K562 (cell line): ENCODE results near the gene CHERP. TPM values are rescaled to one million over a fixed set of nuclear protein-coding genes. Genes with fewer than 3 reads are reported as not detected.

Experiments
- BACH1 ChIP-seq: fragments of 200-800 bp; sonication (Bioruptor generic); IDR thresholded peaks from 2 replicates; pipeline ENCODE4 v1.6.1; 2016; ENCODE audit warnings: missing genetic modification characterization, missing compliant biosample characterization
- BRCA1 ChIP-seq, 2 experiments: fragments of 450-650 bp in 1 of 2; sonication (generic) in 1 of 2; formaldehyde crosslinking in 1 of 2; IDR thresholded peaks; 2 replicates each; pipeline versions ENCODE4 v1.5.0 to v1.6.1; 2017 to 2020; ENCODE audit warnings: mild to moderate bottlenecking in 1 of 2, missing genetic modification reagents in 1 of 2
- CBFA2T3 ChIP-seq: fragments of 450-650 bp; IDR thresholded peaks from 2 replicates; pipeline ENCODE4 v1.6.1; 2017
- CHD2 ChIP-seq: IDR thresholded peaks from 2 replicates; pipeline ENCODE4 v1.6.1; 2011; ENCODE audit warnings: low read depth, low read length
- FOXA1 ChIP-seq: fragments of 450-650 bp; IDR thresholded peaks from 2 replicates; pipeline ENCODE4 v1.6.1; 2016; ENCODE audit warnings: mild to moderate bottlenecking, borderline replicate concordance
- IRF2 ChIP-seq: sonication (generic); formaldehyde crosslinking; IDR thresholded peaks from 2 replicates; pipeline ENCODE4 v1.8.1; 2022; ENCODE audit warnings: mild to moderate bottlenecking, missing genetic modification reagents
- KHSRP ChIP-seq: fragments of 450-650 bp; IDR thresholded peaks from 2 replicates; pipeline ENCODE4 v1.6.1; 2017
- KLF13 ChIP-seq: fragments of 450-650 bp; IDR thresholded peaks from 2 replicates; pipeline ENCODE4 v1.6.1; 2016; ENCODE audit warnings: missing genetic modification characterization, low read depth, mild to moderate bottlenecking, missing compliant biosample characterization, moderate library complexity, borderline replicate concordance
- MBD2 ChIP-seq: sonication (generic); IDR thresholded peaks from 2 replicates; pipeline ENCODE4 v1.6.1; 2016; ENCODE audit warnings: low read depth, borderline replicate concordance
- MTA1 ChIP-seq: fragments of 450-650 bp; IDR thresholded peaks from 2 replicates; pipeline ENCODE4 v1.6.1; 2017; ENCODE audit warnings: borderline replicate concordance
- NR2C2 ChIP-seq, 2 experiments: fragments of 200-800 bp in 1 of 2; sonication (Bioruptor generic) in 1 of 2; sonication (generic) in 1 of 2; formaldehyde crosslinking in 1 of 2; IDR thresholded peaks; 2 replicates each; pipeline versions ENCODE4 v1.6.1 to v1.8.0; 2016 to 2022; ENCODE audit warnings: mild to moderate bottlenecking in 1 of 2, missing compliant biosample characterization in 1 of 2, missing genetic modification characterization in 1 of 2, missing genetic modification reagents in 1 of 2
- POLR2H ChIP-seq: IDR thresholded peaks from 2 replicates; pipeline ENCODE4 v1.6.1; 2016; ENCODE audit warnings: missing genetic modification characterization, low read depth, mild to moderate bottlenecking, control low read depth, missing compliant biosample characterization, moderate library complexity
- SAP30 ChIP-seq: fragments of 200-600 bp; sonication (generic); IDR thresholded peaks from 2 replicates; pipeline ENCODE4 v1.6.1; 2012; ENCODE audit warnings: borderline replicate concordance, low read depth, mild to moderate bottlenecking, moderate library complexity, low read length, control low read depth, inconsistent platforms; ENCODE audit not compliant: insufficient read depth, poor library complexity, severe bottlenecking
- SETDB1 ChIP-seq: IDR thresholded peaks from one replicate; pipeline ENCODE4 v1.6.1; 2012; ENCODE audit warnings: low read length, control low read depth, inconsistent platforms
- XRCC5 ChIP-seq: fragments of 200-400 bp; formaldehyde crosslinking; IDR thresholded peaks from 2 replicates; pipeline ENCODE4 v1.6.1; 2017; ENCODE audit warnings: low read depth, mild to moderate bottlenecking, low read length
- ZNF12 ChIP-seq: sonication (generic); formaldehyde crosslinking; IDR thresholded peaks from 2 replicates; pipeline ENCODE4 v1.4.0; 2020; ENCODE audit warnings: mild to moderate bottlenecking, missing genetic modification reagents
- ZNF197 ChIP-seq: fragments of 200-800 bp; sonication (Bioruptor generic); IDR thresholded peaks from 2 replicates; pipeline ENCODE4 v1.6.1; 2016; ENCODE audit warnings: low read depth, missing genetic modification characterization, missing compliant biosample characterization
- polyA plus RNA-seq, 8 experiments: library from polyadenylated mRNA; depleted of rRNA in 4 of 8; stranded (reverse) in 5 of 8; unstranded in 3 of 8; fragments of >200 nt; fragmentation: Nextera tagmentation in 2 of 8; fragmentation: Illumina TruSeq in 1 of 8; extraction: Ambion mirVana in 2 of 8; extraction: Trizol in 1 of 8; gene quantifications; 2 replicates each; pipeline versions ENCODE4 v1.2.1 to v1.2.3, GENCODE V29; 2011 to 2014; ENCODE audit warnings: inconsistent platforms in 1 of 8, missing spikeins in 1 of 8
- total RNA-seq, 7 experiments: library from RNA; depleted of rRNA in 6 of 7; stranded (reverse); fragments of >200 nt in 6 of 7; fragmentation: Illumina TruSeq in 2 of 7; extraction: Trizol in 2 of 7; gene quantifications; 2 replicates each; pipeline versions ENCODE4 v1.2.1 to v1.2.3, GENCODE V29; 2011 to 2021; ENCODE audit warnings: low replicate concordance in 1 of 7
- TF ChIP-seq, protein P1 (sequence below), 2 experiments: fragments of 450-650 bp in 1 of 2; IDR thresholded peaks; 2 replicates each; pipeline ENCODE4 v1.6.1; 2011 to 2017; ENCODE audit warnings: low read depth in 2 of 2, antibody characterized with exemption in 1 of 2, borderline replicate concordance in 1 of 2, low read length in 1 of 2, mild to moderate bottlenecking in 1 of 2, mixed read lengths in 1 of 2; ENCODE audit not compliant: control insufficient read depth in 1 of 2
- TF ChIP-seq, protein P2 (sequence below): fragments of 250-450 bp; sonication (Bioruptor Pico); IDR thresholded peaks from 2 replicates; pipeline ENCODE4 v1.4.0; 2020; ENCODE audit warnings: mild to moderate bottlenecking
- TF ChIP-seq, protein P3 (sequence below): IDR thresholded peaks from 3 replicates; pipeline ENCODE4 v1.6.1; 2011; ENCODE audit warnings: borderline replicate concordance, mild to moderate bottlenecking; ENCODE audit not compliant: insufficient read length, insufficient read depth

CHERP gene
- total and polyA plus RNA-seq, 9 of the 15 experiments (the other 6 are each of a cell fraction or from before 2014, with no cell fraction given), result 0.60 to 85.1 (median 7.8) TPM

DNA sequence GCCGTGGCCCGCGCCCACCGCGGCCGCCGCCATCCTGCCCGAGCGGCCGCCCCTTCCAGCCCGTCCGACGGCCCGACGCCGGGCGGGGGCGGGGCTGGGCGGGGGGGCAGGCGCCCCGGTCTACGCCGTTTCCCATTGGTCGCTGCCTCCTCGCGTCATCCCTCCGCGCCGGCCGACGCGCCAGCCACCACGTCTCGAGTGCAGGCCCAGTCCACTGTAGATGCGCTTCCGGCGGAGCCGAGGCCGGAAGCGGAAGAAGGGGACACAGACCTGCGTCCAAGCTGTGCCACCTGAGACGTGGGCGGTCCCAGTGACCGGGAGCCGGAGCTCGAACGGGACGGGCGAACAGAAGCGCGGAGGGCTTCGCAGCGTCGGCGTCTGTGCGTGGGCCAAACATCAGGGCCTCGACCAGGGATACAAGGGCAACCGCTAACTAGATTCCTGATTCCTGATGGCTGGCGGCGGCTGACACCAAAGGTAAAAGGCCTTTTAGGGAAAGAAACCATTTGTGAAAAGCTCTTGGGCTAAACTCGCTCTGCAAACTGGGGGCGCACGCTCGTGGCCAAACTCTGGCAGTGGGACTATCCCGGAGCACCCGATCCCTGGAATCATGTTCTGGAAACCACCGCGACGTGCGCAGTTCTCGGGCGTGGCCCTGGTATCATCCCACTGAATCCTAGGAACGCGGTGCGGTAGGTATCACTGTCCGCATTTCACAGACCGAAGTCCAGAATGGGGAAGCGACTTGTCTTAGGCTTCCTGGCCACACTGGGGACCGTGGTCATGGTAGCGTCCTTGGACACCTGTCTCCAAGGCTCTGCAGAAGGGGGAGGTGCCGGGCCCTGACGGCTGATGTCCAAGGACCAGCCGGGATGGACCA lies 30.3 kb upstream of the CHERP start, which contains the start of gene SLC35E1 (continued):
- TF ChIP-seq, protein P1, sequence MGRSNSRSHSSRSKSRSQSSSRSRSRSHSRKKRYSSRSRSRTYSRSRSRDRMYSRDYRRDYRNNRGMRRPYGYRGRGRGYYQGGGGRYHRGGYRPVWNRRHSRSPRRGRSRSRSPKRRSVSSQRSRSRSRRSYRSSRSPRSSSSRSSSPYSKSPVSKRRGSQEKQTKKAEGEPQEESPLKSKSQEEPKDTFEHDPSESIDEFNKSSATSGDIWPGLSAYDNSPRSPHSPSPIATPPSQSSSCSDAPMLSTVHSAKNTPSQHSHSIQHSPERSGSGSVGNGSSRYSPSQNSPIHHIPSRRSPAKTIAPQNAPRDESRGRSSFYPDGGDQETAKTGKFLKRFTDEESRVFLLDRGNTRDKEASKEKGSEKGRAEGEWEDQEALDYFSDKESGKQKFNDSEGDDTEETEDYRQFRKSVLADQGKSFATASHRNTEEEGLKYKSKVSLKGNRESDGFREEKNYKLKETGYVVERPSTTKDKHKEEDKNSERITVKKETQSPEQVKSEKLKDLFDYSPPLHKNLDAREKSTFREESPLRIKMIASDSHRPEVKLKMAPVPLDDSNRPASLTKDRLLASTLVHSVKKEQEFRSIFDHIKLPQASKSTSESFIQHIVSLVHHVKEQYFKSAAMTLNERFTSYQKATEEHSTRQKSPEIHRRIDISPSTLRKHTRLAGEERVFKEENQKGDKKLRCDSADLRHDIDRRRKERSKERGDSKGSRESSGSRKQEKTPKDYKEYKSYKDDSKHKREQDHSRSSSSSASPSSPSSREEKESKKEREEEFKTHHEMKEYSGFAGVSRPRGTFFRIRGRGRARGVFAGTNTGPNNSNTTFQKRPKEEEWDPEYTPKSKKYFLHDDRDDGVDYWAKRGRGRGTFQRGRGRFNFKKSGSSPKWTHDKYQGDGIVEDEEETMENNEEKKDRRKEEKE (IDR thresholded peaks at IDR 0.05; ENCODE audit: borderline replicate concordance in 1 of 2, control insufficient read depth in 1 of 2, low read depth in 2 of 2, low read length in 1 of 2), result no peak
- TF ChIP-seq POLR2H (peak; percentile 21; the same call in 1 of the 2 replicates), BACH1 (tag) (no peak), XRCC5 (no peak), SAP30 (peak; percentile 85), KLF13 (tag) (peak; percentile 81; the same call in 1 of the 2 replicates), BRCA1 (IDR thresholded peaks at IDR 0.05) (no peak), BRCA1 (CRISPR knock-in tag; IDR thresholded peaks at IDR 0.05) (no peak), FOXA1 (no peak), ZNF197 (CRISPR knock-in tag) (no peak), IRF2 (CRISPR knock-in tag) (no peak), SETDB1 (no peak), MTA1 (peak; percentile 99), CHD2 (peak; percentile 10; the same call in 1 of the 2 replicates), CBFA2T3 (no peak), ZNF12 (CRISPR knock-in tag) (0 out of 2 replicates have a peak, but pooled peaks have one; percentile 57), MBD2 (peak; percentile 81), NR2C2 (CRISPR knock-in tag; IDR thresholded peaks at IDR 0.05) (no peak; the same call in 1 of the 2 replicates), NR2C2 (tag; IDR thresholded peaks at IDR 0.05) (peak; percentile 94), KHSRP (peak; percentile 93)
- TF ChIP-seq, protein P2, sequence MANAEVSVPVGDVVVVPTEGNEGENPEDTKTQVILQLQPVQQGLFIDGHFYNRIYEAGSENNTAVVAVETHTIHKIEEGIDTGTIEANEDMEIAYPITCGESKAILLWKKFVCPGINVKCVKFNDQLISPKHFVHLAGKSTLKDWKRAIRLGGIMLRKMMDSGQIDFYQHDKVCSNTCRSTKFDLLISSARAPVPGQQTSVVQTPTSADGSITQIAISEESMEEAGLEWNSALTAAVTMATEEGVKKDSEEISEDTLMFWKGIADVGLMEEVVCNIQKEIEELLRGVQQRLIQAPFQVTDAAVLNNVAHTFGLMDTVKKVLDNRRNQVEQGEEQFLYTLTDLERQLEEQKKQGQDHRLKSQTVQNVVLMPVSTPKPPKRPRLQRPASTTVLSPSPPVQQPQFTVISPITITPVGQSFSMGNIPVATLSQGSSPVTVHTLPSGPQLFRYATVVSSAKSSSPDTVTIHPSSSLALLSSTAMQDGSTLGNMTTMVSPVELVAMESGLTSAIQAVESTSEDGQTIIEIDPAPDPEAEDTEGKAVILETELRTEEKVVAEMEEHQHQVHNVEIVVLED, result peak; percentile 57
- TF ChIP-seq, protein P3, sequence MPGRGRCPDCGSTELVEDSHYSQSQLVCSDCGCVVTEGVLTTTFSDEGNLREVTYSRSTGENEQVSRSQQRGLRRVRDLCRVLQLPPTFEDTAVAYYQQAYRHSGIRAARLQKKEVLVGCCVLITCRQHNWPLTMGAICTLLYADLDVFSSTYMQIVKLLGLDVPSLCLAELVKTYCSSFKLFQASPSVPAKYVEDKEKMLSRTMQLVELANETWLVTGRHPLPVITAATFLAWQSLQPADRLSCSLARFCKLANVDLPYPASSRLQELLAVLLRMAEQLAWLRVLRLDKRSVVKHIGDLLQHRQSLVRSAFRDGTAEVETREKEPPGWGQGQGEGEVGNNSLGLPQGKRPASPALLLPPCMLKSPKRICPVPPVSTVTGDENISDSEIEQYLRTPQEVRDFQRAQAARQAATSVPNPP, result no peak
